WTC11 (cell line): ENCODE results near the gene RAB23. TPM values are rescaled to one million over a fixed set of nuclear protein-coding genes. Genes with fewer than 3 reads are reported as not detected.

Experiments used
- ATAC-seq: fragments of 200-7000 bp; cut with Tn5 transposase; 2 replicates; pipeline ENCODE4 v1.10.0; 2021; ENCODE audit warnings: mild to moderate bottlenecking, moderate library complexity
- CTCF ChIA-PET: fragments of 300-600 bp; sonication (Branson Sonifier 250); formaldehyde crosslinking; loops from one replicate; lab custom pipeline; 2021; ENCODE audit warnings: antibody characterized with exemption; lab: Charles Lee
- POLR2A ChIA-PET: fragments of 350-600 bp; sonication (Branson Sonifier 250); formaldehyde crosslinking; loops from one replicate; lab custom pipeline; 2021; ENCODE audit warnings: antibody characterized with exemption; lab: Charles Lee
- DNase-seq: peaks from one replicate; pipeline ENCODE4 v3.0.0; 2021; ENCODE audit warnings: low spot score
- H3K27ac Mint-ChIP-seq: 2 replicates; pipeline ENCODE4 v1.8.0; 2021; ENCODE audit warnings: mixed read lengths
- H3K27me3 Mint-ChIP-seq: 2 replicates; pipeline ENCODE4 v1.8.0; 2021; ENCODE audit warnings: low read depth, mild to moderate bottlenecking, moderate library complexity, mixed read lengths
- H3K36me3 Mint-ChIP-seq: 2 replicates; pipeline ENCODE4 v1.8.0; 2021; ENCODE audit warnings: mixed read lengths
- H3K4me1 Mint-ChIP-seq: 2 replicates; pipeline ENCODE4 v1.8.0; 2022; ENCODE audit warnings: mixed read lengths
- H3K4me3 Mint-ChIP-seq: 2 replicates; pipeline ENCODE4 v1.8.0; 2021; ENCODE audit warnings: mild to moderate bottlenecking, moderate library complexity, mixed read lengths
- H3K9me3 Mint-ChIP-seq: 2 replicates; pipeline ENCODE4 v1.8.0; 2021; ENCODE audit warnings: mixed read lengths
- CBFB ChIP-seq: sonication (generic); formaldehyde crosslinking; IDR thresholded peaks from 2 replicates; pipeline ENCODE4 v1.8.1; 2022; ENCODE audit warnings: mild to moderate bottlenecking, low read depth, missing genetic modification reagents
- GABPB1 ChIP-seq: sonication (generic); formaldehyde crosslinking; IDR thresholded peaks from 2 replicates; pipeline ENCODE4 v1.8.1; 2023; ENCODE audit warnings: mild to moderate bottlenecking, missing genetic modification reagents
- GTF2I ChIP-seq: fragments of 250-450 bp; sonication (Bioruptor Pico); conservative IDR thresholded peaks from 2 replicates; pipeline ENCODE4 v1.4.0; 2021; ENCODE audit warnings: mild to moderate bottlenecking
- JAZF1 ChIP-seq: fragments of 250-450 bp; sonication (Bioruptor Pico); IDR thresholded peaks from 2 replicates; pipeline ENCODE4 v1.9.0; 2021; ENCODE audit warnings: moderate library complexity, mild to moderate bottlenecking, inconsistent platforms
- JUN ChIP-seq: sonication (generic); formaldehyde crosslinking; IDR thresholded peaks from 2 replicates; pipeline ENCODE4 v1.8.0; 2023; ENCODE audit warnings: mild to moderate bottlenecking, missing genetic modification reagents
- MXD4 ChIP-seq: fragments of 250-450 bp; sonication (Bioruptor Pico); IDR thresholded peaks from 2 replicates; pipeline ENCODE4 v1.8.0; 2021; ENCODE audit warnings: mild to moderate bottlenecking, moderate library complexity, borderline replicate concordance
- NFYB ChIP-seq: sonication (generic); formaldehyde crosslinking; conservative IDR thresholded peaks from 2 replicates; pipeline ENCODE4 v1.8.0; 2022; ENCODE audit warnings: low read depth, missing genetic modification reagents
- NR3C1 ChIP-seq: sonication (generic); formaldehyde crosslinking; conservative IDR thresholded peaks from 2 replicates; pipeline ENCODE4 v1.8.1; 2023; ENCODE audit warnings: low read depth, mild to moderate bottlenecking, missing genetic modification reagents
- TCF7 ChIP-seq: sonication (generic); formaldehyde crosslinking; IDR thresholded peaks from 2 replicates; pipeline ENCODE4 v1.8.0; 2022; ENCODE audit warnings: mild to moderate bottlenecking, low read depth, missing genetic modification reagents, moderate library complexity
- TEAD4 ChIP-seq: sonication (generic); formaldehyde crosslinking; IDR thresholded peaks from 2 replicates; pipeline ENCODE4 v1.8.0; 2022; ENCODE audit warnings: mild to moderate bottlenecking, missing genetic modification reagents
- TP53 ChIP-seq: sonication (generic); formaldehyde crosslinking; IDR thresholded peaks from 2 replicates; pipeline ENCODE4 v1.8.1; 2023; ENCODE audit warnings: mild to moderate bottlenecking, missing genetic modification reagents
- ZNF121 ChIP-seq: sonication (generic); formaldehyde crosslinking; IDR thresholded peaks from 2 replicates; pipeline ENCODE4 v1.8.0; 2023; ENCODE audit warnings: missing genetic modification reagents
- ZNF138 ChIP-seq: sonication (generic); formaldehyde crosslinking; conservative IDR thresholded peaks from 2 replicates; pipeline ENCODE4 v1.8.1; 2022; ENCODE audit warnings: mild to moderate bottlenecking, moderate library complexity, missing genetic modification reagents
- ZNF219 ChIP-seq: sonication (generic); formaldehyde crosslinking; IDR thresholded peaks from 2 replicates; pipeline ENCODE4 v1.8.0; 2023; ENCODE audit warnings: missing genetic modification reagents, mild to moderate bottlenecking, borderline replicate concordance
- ZNF671 ChIP-seq: fragments of 250-450 bp; sonication (Bioruptor Pico); IDR thresholded peaks from 2 replicates; pipeline ENCODE4 v1.8.0; 2021; ENCODE audit warnings: mild to moderate bottlenecking
- total RNA-seq: library from RNA; stranded (reverse); gene quantifications from 3 replicates; pipeline ENCODE4 v1.2.3, GENCODE V29; 2021
- TF ChIP-seq, protein P1 (sequence below): sonication (generic); formaldehyde crosslinking; IDR thresholded peaks from 2 replicates; pipeline ENCODE4 v1.8.1; 2022; ENCODE audit warnings: low read depth, mild to moderate bottlenecking, moderate library complexity, missing genetic modification reagents, borderline replicate concordance
- TF ChIP-seq, protein P2 (sequence below): sonication (generic); formaldehyde crosslinking; IDR thresholded peaks from 2 replicates; pipeline ENCODE4 v1.8.1; 2022; ENCODE audit warnings: low read depth, missing genetic modification reagents, borderline replicate concordance
- TF ChIP-seq, protein P3 (sequence below): sonication (generic); formaldehyde crosslinking; IDR thresholded peaks from 2 replicates; pipeline ENCODE4 v1.8.0; 2023; ENCODE audit warnings: mild to moderate bottlenecking, missing genetic modification reagents
- TF ChIP-seq, protein P4 (sequence below): sonication (generic); formaldehyde crosslinking; IDR thresholded peaks from 2 replicates; pipeline ENCODE4 v1.8.0; 2023; ENCODE audit warnings: missing genetic modification reagents
- TF ChIP-seq, protein P5 (sequence below): fragments of 250-450 bp; sonication (Bioruptor Pico); IDR thresholded peaks from 2 replicates; pipeline ENCODE4 v1.8.0; 2021; ENCODE audit warnings: mild to moderate bottlenecking
- TF ChIP-seq, protein P6 (sequence below): fragments of 200-600 bp; IDR thresholded peaks from 2 replicates; pipeline ENCODE4 v1.8.0; 2022; ENCODE audit warnings: antibody characterized with exemption

Gene RAB23
- total RNA-seq, 1 experiment from 2014 or later: 11.3 TPM

DNA sequence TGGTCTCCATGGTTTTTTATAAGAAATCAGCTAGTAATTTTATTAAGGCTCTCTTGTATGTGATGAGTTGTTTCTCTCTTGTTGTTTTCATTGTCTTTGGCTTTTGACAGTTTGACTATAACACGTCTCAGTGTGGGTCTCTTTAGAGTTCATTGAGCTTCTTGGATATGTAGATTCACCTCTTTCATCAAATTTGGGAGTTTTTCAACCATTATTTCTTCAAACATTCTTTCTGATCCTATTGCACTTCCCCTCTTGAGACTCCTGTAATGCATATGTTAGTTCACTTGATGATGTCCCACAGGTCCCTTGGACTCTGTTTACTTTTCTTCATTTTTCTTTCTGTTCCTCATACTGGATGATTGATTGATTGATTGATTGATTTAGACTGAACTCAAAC is 57.0 kb downstream of the RAB23 start:
- ChIA-PET CTCF (no interaction called here), POLR2A (no interaction called here)
- Mint-ChIP-seq H3K27ac (no peak overlapping the region), H3K4me1 (peaks cover 4% of the 10 kb centered on the region; the same call in 1 of the 2 replicates), H3K36me3 (peaks cover 21% of the 10 kb centered on the region; the same call in 1 of the 2 replicates), H3K27me3 (no peaks in the 10 kb centered on the region), H3K9me3 (no peaks in the 10 kb centered on the region), H3K4me3 (no peak overlapping the region)
- TF ChIP-seq NR3C1 (CRISPR knock-in tag): no peak
- TF ChIP-seq, protein P1, sequence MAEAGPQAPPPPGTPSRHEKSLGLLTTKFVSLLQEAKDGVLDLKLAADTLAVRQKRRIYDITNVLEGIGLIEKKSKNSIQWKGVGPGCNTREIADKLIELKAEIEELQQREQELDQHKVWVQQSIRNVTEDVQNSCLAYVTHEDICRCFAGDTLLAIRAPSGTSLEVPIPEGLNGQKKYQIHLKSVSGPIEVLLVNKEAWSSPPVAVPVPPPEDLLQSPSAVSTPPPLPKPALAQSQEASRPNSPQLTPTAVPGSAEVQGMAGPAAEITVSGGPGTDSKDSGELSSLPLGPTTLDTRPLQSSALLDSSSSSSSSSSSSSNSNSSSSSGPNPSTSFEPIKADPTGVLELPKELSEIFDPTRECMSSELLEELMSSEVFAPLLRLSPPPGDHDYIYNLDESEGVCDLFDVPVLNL (CRISPR knock-in tag): no peak
- TF ChIP-seq, protein P2, sequence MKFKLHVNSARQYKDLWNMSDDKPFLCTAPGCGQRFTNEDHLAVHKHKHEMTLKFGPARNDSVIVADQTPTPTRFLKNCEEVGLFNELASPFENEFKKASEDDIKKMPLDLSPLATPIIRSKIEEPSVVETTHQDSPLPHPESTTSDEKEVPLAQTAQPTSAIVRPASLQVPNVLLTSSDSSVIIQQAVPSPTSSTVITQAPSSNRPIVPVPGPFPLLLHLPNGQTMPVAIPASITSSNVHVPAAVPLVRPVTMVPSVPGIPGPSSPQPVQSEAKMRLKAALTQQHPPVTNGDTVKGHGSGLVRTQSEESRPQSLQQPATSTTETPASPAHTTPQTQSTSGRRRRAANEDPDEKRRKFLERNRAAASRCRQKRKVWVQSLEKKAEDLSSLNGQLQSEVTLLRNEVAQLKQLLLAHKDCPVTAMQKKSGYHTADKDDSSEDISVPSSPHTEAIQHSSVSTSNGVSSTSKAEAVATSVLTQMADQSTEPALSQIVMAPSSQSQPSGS (CRISPR knock-in tag): no peak
- TF ChIP-seq MXD4: no peak
- TF ChIP-seq ZNF138: no peak
- TF ChIP-seq, protein P3, sequence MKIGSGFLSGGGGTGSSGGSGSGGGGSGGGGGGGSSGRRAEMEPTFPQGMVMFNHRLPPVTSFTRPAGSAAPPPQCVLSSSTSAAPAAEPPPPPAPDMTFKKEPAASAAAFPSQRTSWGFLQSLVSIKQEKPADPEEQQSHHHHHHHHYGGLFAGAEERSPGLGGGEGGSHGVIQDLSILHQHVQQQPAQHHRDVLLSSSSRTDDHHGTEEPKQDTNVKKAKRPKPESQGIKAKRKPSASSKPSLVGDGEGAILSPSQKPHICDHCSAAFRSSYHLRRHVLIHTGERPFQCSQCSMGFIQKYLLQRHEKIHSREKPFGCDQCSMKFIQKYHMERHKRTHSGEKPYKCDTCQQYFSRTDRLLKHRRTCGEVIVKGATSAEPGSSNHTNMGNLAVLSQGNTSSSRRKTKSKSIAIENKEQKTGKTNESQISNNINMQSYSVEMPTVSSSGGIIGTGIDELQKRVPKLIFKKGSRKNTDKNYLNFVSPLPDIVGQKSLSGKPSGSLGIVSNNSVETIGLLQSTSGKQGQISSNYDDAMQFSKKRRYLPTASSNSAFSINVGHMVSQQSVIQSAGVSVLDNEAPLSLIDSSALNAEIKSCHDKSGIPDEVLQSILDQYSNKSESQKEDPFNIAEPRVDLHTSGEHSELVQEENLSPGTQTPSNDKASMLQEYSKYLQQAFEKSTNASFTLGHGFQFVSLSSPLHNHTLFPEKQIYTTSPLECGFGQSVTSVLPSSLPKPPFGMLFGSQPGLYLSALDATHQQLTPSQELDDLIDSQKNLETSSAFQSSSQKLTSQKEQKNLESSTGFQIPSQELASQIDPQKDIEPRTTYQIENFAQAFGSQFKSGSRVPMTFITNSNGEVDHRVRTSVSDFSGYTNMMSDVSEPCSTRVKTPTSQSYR (CRISPR knock-in tag): no peak
- TF ChIP-seq, protein P4, sequence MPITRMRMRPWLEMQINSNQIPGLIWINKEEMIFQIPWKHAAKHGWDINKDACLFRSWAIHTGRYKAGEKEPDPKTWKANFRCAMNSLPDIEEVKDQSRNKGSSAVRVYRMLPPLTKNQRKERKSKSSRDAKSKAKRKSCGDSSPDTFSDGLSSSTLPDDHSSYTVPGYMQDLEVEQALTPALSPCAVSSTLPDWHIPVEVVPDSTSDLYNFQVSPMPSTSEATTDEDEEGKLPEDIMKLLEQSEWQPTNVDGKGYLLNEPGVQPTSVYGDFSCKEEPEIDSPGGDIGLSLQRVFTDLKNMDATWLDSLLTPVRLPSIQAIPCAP: no peak
- no peak for TF ChIP-seq GABPB1 (CRISPR knock-in tag)
- no peak for TF ChIP-seq GTF2I
- no peak for TF ChIP-seq TEAD4
- TF ChIP-seq CBFB (CRISPR knock-in tag): no peak
- TF ChIP-seq JAZF1 (CRISPR knock-in tag): no peak
- ATAC-seq: no peak
- DNase-seq: no peak

DNA sequence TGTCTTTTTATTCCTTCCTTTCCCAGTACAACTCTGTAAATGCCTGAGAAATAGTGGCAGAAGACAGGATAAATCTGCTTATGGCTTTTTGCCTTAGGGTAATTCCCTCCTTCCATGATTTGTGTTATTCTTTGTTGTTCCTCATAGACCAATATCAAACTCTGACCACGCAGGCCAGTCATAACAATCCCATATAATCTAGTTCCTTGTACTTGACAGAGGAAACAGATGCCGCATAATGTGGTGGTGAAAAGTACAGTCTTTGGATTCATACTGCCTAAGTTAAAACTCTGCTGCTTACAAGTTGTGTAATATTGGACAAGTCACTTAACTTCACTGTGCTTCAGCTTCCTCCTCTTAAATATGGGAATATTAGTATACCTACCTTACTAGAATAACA is 58.2 kb downstream of the RAB23 start:
- DNase-seq (no peak), ATAC-seq (no peak)
- Mint-ChIP-seq H3K27me3 (no peaks in the 10 kb centered on the region), H3K4me3 (no peak overlapping the region), H3K4me1 (no peaks in the 10 kb centered on the region), H3K9me3 (no peaks in the 10 kb centered on the region), H3K27ac (no peak overlapping the region), H3K36me3 (peaks cover 21% of the 10 kb centered on the region; the same call in 1 of the 2 replicates)
- POLR2A ChIA-PET: no interaction called here
- TF ChIP-seq ZNF219 (CRISPR knock-in tag): no peak
- no peak for TF ChIP-seq TCF7 (CRISPR knock-in tag)
- no peak for TF ChIP-seq NFYB (CRISPR knock-in tag)
- TF ChIP-seq TP53: no peak
- TF ChIP-seq ZNF121: no peak
- CTCF ChIA-PET: no interaction called here

DNA sequence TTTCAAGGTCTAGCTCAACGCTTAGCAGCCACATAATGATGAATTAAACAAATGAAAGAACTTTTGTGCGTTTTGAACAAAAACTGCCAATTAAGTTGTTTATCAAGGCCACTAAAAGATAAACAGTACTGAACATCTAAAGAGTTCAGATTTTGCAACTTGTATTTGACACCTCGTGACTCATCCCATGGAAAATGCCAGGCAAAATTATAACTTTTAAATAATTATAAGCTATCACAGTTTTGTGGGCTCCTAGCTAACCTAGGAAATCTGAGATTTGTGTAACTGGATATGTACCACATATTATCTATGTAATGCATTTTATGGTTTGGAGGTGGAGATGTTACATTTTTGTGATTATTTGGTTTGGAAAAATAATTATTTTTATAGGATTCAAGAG is 59.6 kb downstream of the RAB23 start:
- Mint-ChIP-seq H3K4me3 (no peak overlapping the region), H3K36me3 (peaks cover 18% of the 10 kb centered on the region; the same call in 1 of the 2 replicates), H3K4me1 (no peaks in the 10 kb centered on the region), H3K27ac (no peak overlapping the region), H3K27me3 (no peaks in the 10 kb centered on the region), H3K9me3 (no peaks in the 10 kb centered on the region)
- ATAC-seq (no peak), DNase-seq (no peak)
- CTCF ChIA-PET: interaction anchor here (0.7 kb wide), 1 partner anchor 258 kb away, joined by 5 read pairs; no protein-coding TSS in a partner anchor
- POLR2A ChIA-PET: interaction anchor here (0.6 kb wide), 1 partner anchor 320 kb away, joined by 3 read pairs; no protein-coding TSS in a partner anchor
- TF ChIP-seq, protein P5, sequence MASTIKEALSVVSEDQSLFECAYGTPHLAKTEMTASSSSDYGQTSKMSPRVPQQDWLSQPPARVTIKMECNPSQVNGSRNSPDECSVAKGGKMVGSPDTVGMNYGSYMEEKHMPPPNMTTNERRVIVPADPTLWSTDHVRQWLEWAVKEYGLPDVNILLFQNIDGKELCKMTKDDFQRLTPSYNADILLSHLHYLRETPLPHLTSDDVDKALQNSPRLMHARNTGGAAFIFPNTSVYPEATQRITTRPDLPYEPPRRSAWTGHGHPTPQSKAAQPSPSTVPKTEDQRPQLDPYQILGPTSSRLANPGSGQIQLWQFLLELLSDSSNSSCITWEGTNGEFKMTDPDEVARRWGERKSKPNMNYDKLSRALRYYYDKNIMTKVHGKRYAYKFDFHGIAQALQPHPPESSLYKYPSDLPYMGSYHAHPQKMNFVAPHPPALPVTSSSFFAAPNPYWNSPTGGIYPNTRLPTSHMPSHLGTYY (CRISPR knock-in tag): no peak
- TF ChIP-seq ZNF671 (CRISPR knock-in tag): no peak
- no peak for TF ChIP-seq GTF2I
- TF ChIP-seq JUN (CRISPR knock-in tag): no peak
- TF ChIP-seq, protein P6, sequence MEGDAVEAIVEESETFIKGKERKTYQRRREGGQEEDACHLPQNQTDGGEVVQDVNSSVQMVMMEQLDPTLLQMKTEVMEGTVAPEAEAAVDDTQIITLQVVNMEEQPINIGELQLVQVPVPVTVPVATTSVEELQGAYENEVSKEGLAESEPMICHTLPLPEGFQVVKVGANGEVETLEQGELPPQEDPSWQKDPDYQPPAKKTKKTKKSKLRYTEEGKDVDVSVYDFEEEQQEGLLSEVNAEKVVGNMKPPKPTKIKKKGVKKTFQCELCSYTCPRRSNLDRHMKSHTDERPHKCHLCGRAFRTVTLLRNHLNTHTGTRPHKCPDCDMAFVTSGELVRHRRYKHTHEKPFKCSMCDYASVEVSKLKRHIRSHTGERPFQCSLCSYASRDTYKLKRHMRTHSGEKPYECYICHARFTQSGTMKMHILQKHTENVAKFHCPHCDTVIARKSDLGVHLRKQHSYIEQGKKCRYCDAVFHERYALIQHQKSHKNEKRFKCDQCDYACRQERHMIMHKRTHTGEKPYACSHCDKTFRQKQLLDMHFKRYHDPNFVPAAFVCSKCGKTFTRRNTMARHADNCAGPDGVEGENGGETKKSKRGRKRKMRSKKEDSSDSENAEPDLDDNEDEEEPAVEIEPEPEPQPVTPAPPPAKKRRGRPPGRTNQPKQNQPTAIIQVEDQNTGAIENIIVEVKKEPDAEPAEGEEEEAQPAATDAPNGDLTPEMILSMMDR: no peak
- TF ChIP-seq, protein P3 (CRISPR knock-in tag): no peak
